ENCODE data around the gene THAP10.

DNA sequence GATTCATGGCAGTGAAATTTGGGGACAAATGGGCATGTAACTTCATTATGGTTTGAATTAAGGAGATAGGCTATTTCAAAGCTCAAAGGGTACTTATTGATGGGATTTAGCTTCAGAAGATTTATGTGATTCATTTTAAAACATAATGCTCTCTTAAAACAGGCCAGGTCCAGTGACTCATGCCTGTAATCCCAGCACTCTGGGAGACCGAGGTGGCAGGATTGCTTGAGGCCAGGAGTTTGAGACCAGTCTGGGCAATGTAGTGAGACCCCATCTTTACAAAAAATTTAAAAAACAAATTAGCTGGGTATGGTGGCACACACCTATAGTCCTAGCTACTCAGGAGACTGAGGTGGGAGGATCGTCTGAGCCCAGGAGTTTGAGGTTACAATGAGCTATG is 11.5 kb downstream of the THAP10 start:
- no peak for TF ChIP-seq EZH2 (IDR thresholded peaks at IDR 0.05; ENCODE audit: low read depth, unreplicated experiment)
- no peak for TF ChIP-seq CTCF (conservative IDR thresholded peaks at IDR 0.05; ENCODE audit: low read depth in 2 of 2)
- TF ChIP-seq POLR2AphosphoS5 (IDR thresholded peaks at IDR 0.05; ENCODE audit: low read depth): no peak
- TF ChIP-seq, protein P1, sequence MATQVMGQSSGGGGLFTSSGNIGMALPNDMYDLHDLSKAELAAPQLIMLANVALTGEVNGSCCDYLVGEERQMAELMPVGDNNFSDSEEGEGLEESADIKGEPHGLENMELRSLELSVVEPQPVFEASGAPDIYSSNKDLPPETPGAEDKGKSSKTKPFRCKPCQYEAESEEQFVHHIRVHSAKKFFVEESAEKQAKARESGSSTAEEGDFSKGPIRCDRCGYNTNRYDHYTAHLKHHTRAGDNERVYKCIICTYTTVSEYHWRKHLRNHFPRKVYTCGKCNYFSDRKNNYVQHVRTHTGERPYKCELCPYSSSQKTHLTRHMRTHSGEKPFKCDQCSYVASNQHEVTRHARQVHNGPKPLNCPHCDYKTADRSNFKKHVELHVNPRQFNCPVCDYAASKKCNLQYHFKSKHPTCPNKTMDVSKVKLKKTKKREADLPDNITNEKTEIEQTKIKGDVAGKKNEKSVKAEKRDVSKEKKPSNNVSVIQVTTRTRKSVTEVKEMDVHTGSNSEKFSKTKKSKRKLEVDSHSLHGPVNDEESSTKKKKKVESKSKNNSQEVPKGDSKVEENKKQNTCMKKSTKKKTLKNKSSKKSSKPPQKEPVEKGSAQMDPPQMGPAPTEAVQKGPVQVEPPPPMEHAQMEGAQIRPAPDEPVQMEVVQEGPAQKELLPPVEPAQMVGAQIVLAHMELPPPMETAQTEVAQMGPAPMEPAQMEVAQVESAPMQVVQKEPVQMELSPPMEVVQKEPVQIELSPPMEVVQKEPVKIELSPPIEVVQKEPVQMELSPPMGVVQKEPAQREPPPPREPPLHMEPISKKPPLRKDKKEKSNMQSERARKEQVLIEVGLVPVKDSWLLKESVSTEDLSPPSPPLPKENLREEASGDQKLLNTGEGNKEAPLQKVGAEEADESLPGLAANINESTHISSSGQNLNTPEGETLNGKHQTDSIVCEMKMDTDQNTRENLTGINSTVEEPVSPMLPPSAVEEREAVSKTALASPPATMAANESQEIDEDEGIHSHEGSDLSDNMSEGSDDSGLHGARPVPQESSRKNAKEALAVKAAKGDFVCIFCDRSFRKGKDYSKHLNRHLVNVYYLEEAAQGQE (IDR thresholded peaks at IDR 0.05; ENCODE audit: unreplicated experiment): no peak

Data from GM23338 (cell line).